Upper lobe of left lung (tissue), 4 donors: ENCODE measurements around the gene SEMA4C.

Experiments used
- EP300 ChIP-seq, 4 donors: sonication (generic); formaldehyde crosslinking; IDR thresholded peaks; one replicate each; pipeline ENCODE4 v1.5.1; 2017; ENCODE audit warnings: antibody characterized with exemption in 4 of 4, control low read depth in 2 of 4
- POLR2A ChIP-seq, 4 donors: fragments of 450-650 bp; IDR thresholded peaks; one replicate each; pipeline ENCODE4 v1.5.1; 2016 to 2017; ENCODE audit warnings: antibody characterized with exemption in 4 of 4, mild to moderate bottlenecking in 2 of 4
- TF ChIP-seq, protein P1 (sequence below), 6 experiments: fragments of 450-650 bp in 4 of 6; fragments of 200-600 bp in 2 of 6; sonication (generic) in 2 of 6; IDR thresholded peaks; one replicate each; pipeline ENCODE4 v1.5.1; 2016 to 2019; ENCODE audit warnings: antibody characterized with exemption in 6 of 6

DNA sequence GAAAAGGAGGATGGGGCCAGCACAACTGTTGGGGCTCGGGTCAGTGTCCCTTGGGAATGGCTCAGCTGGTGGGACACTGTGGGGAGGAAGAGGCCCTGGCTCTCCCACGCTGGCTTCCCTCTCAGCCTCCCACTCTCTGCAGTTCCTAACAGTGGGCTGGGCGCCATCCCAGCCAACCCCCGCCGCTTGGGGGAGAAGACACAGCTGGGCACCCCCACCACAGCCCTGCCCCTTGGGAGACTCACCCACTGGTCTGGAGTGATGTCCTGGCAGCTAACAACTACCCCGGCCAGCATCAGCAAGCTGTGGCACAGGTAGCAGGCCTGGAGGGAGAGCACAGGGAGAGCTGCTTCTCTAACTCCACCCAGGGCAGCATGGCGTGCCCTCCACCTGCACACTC, 8.3 kb upstream of the SEMA4C start:
- TF ChIP-seq, protein P1, sequence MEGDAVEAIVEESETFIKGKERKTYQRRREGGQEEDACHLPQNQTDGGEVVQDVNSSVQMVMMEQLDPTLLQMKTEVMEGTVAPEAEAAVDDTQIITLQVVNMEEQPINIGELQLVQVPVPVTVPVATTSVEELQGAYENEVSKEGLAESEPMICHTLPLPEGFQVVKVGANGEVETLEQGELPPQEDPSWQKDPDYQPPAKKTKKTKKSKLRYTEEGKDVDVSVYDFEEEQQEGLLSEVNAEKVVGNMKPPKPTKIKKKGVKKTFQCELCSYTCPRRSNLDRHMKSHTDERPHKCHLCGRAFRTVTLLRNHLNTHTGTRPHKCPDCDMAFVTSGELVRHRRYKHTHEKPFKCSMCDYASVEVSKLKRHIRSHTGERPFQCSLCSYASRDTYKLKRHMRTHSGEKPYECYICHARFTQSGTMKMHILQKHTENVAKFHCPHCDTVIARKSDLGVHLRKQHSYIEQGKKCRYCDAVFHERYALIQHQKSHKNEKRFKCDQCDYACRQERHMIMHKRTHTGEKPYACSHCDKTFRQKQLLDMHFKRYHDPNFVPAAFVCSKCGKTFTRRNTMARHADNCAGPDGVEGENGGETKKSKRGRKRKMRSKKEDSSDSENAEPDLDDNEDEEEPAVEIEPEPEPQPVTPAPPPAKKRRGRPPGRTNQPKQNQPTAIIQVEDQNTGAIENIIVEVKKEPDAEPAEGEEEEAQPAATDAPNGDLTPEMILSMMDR (IDR thresholded peaks at IDR 0.05) = no peak
- TF ChIP-seq POLR2A (IDR thresholded peaks at IDR 0.05) = no peak
- no peak for TF ChIP-seq EP300 (IDR thresholded peaks at IDR 0.05)
